ENCODE measurements around the gene DPF3. TPM values are rescaled to one million over a fixed set of nuclear protein-coding genes. Genes with fewer than 3 reads are reported as not detected.
A peak's percentile ranks its signal among the peaks of the same experiment; 100 is the strongest.

Gene DPF3
- total and polyA plus RNA-seq, 4 donors, result 0.17 to 3.9 (median 0.52) TPM

DNA sequence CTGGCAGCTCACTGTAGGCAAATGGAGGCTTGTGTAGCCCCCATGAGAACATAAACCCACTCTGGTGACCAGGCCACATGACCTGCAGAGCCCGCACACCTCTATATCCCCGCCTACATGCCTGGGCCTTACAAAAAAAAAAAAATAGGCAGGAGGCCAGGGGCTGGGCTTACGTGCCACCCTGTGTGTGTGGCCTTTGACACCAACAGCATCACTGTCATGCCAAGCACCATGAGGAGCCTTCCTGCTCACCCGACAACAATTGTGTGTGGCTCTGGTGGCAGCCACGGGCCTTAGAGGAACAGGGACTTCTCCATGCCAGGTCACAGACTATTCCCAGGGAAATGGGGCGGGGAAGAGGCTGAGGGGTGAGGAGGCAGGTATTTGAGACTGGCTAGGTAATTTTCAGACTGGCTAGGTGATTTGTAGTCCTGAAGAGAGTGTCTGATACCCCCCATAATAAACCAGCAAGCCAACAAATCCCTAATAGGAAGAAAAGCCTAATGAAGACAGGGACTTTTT is 140.0 kb downstream of the DPF3 start:
- Histone ChIP-seq H3K9me3 (ENCODE audit: control insufficient read depth in 4 of 4, insufficient read depth in 3 of 4, low read length in 3 of 4) (peaks cover 0 to 13% (median 3%) of the 10 kb centered on the region in 4 donors), H3K27ac (ENCODE audit: low read depth in 1 of 2, low read length in 1 of 2) (no peak overlapping the region), H3K4me3 (no peak overlapping the region), H3K27me3 (ENCODE audit: control insufficient read depth in 3 of 3, insufficient read depth in 3 of 3, low read length in 2 of 3) (no peaks in the 10 kb centered on the region), H3K4me1 (ENCODE audit: control insufficient read depth in 5 of 5, insufficient read depth in 5 of 5, low read length in 5 of 5) (no peaks in the 10 kb centered on the region), H3K36me3 (ENCODE audit: control insufficient read depth in 4 of 4, insufficient read depth in 4 of 4, low read length in 4 of 4) (no peaks in the 10 kb centered on the region), H3K9ac (ENCODE audit: insufficient read depth in 1 of 2, low read length in 2 of 2) (no peak overlapping the region)
- WGBS, 2 donors, result 90 to 96% methylated on average over 6 of the region's 6 CpGs
- ATAC-seq (ENCODE audit: insufficient read depth, low FRiP score), result no peak
- TF ChIP-seq, protein P1, sequence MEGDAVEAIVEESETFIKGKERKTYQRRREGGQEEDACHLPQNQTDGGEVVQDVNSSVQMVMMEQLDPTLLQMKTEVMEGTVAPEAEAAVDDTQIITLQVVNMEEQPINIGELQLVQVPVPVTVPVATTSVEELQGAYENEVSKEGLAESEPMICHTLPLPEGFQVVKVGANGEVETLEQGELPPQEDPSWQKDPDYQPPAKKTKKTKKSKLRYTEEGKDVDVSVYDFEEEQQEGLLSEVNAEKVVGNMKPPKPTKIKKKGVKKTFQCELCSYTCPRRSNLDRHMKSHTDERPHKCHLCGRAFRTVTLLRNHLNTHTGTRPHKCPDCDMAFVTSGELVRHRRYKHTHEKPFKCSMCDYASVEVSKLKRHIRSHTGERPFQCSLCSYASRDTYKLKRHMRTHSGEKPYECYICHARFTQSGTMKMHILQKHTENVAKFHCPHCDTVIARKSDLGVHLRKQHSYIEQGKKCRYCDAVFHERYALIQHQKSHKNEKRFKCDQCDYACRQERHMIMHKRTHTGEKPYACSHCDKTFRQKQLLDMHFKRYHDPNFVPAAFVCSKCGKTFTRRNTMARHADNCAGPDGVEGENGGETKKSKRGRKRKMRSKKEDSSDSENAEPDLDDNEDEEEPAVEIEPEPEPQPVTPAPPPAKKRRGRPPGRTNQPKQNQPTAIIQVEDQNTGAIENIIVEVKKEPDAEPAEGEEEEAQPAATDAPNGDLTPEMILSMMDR (IDR thresholded peaks at IDR 0.05; ENCODE audit: control extremely low read depth, extremely low read depth), result no peak
- no peak for DNase-seq

DNA sequence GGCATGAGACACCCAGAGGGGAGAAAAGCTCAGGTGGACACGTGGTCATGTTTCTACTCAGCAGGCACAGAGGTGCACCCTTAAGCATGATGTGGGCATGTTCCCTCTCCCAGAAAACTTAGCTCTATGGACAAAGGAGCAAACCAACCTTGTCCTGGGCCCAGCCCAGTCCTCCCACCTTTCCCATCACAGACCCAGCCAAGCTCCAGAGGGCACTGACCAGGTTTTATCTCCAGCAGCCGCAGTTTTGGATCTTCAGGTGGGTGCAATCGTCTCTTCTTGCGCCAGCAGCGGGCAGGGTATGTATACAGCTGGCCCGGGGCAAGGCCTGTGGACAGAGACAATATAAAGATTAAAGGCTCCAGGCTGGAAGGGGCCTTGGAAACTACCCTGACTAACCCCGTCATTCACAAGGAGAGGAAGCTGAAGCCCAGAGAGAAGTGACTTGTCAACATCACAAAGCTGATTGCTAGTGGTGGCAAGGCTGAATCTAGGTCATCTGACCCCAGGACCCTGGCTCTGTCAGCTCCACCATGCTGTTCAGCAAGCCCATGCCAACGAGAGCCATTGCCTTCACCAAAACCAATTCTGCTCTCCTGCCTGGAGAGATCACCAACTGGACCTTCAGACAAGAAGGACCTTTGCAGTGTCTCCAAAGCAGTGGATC is 140.7 kb downstream of the DPF3 start:
- WGBS, 2 donors, result 80 to 83% methylated on average over 8 of the region's 8 CpGs
- Histone ChIP-seq H3K4me3 (no peak overlapping the region), H3K27ac (ENCODE audit: low read depth in 1 of 2, low read length in 1 of 2) (peak overlapping the region in 1 of 2 donors; percentile 17)

DNA sequence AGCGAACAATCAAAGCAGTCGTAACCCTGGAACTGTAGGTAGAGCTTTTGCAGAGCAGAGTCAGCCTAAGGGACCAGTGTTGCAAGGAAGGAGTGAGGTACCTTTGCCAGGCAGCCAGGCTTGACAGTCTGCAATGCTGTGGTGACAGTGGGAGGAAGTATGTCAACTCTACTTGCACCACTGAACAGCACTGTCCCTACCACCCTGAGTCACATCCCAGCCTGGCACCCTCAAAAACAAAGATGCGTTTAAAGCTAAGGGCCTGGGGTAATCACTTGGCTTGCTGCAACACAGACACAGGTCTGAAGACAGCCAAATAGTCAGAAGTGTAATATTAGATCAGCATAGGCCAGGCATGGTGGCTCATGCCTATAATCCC is 141.9 kb downstream of the DPF3 start:
- H3K4me3 ChIP-seq, result no peak overlapping the region
- no peaks in the 10 kb centered on the region for H3K27me3 ChIP-seq (ENCODE audit: control insufficient read depth in 3 of 3, insufficient read depth in 3 of 3, low read length in 2 of 3)
- DNase-seq (no peak), ATAC-seq (ENCODE audit: insufficient read depth, low FRiP score) (no peak)
- H3K9ac ChIP-seq (ENCODE audit: insufficient read depth in 1 of 2, low read length in 2 of 2), result no peak overlapping the region
- peaks cover 0 to 15% (median under 1%) of the 10 kb centered on the region in 4 donors for H3K9me3 ChIP-seq (ENCODE audit: control insufficient read depth in 4 of 4, insufficient read depth in 3 of 4, low read length in 3 of 4)
- no peaks in the 10 kb centered on the region for H3K4me1 ChIP-seq (ENCODE audit: control insufficient read depth in 5 of 5, insufficient read depth in 5 of 5, low read length in 5 of 5)
- no peaks in the 10 kb centered on the region for H3K36me3 ChIP-seq (ENCODE audit: control insufficient read depth in 4 of 4, insufficient read depth in 4 of 4, low read length in 4 of 4)
- 91 to 96% methylated on average over 3 of the region's 3 CpGs for WGBS, 2 donors
- no peak overlapping the region for H3K27ac ChIP-seq (ENCODE audit: low read depth in 1 of 2, low read length in 1 of 2)
- TF ChIP-seq, protein P1 (IDR thresholded peaks at IDR 0.05; ENCODE audit: control extremely low read depth, extremely low read depth), result no peak

More for the DNA sequence above, 140.7 kb downstream of the DPF3 start:
- TF ChIP-seq, protein P1 (IDR thresholded peaks at IDR 0.05; ENCODE audit: control extremely low read depth, extremely low read depth), result no peak
- ATAC-seq (ENCODE audit: insufficient read depth, low FRiP score), result no peak
- no peak overlapping the region for H3K9ac ChIP-seq (ENCODE audit: insufficient read depth in 1 of 2, low read length in 2 of 2)
- no peaks in the 10 kb centered on the region for H3K4me1 ChIP-seq (ENCODE audit: control insufficient read depth in 5 of 5, insufficient read depth in 5 of 5, low read length in 5 of 5)
- H3K36me3 ChIP-seq (ENCODE audit: control insufficient read depth in 4 of 4, insufficient read depth in 4 of 4, low read length in 4 of 4), result no peaks in the 10 kb centered on the region
- no peak for DNase-seq
- H3K9me3 ChIP-seq (ENCODE audit: control insufficient read depth in 4 of 4, insufficient read depth in 3 of 4, low read length in 3 of 4), result peaks cover 0 to 12% (median 3%) of the 10 kb centered on the region in 4 donors
- no peaks in the 10 kb centered on the region for H3K27me3 ChIP-seq (ENCODE audit: control insufficient read depth in 3 of 3, insufficient read depth in 3 of 3, low read length in 2 of 3)

Data from lung (tissue), 12 donors.